Measurements from ENCODE around the gene BTN3A1. TPM values are rescaled to one million over a fixed set of nuclear protein-coding genes. Genes with fewer than 3 reads are reported as not detected.

BTN3A1 gene
- total and polyA plus RNA-seq, 10 of the 15 experiments (the other 5 are each of a cell fraction or from before 2014, with no cell fraction given) = 5.6 to 60.1 (median 16.1) TPM

DNA sequence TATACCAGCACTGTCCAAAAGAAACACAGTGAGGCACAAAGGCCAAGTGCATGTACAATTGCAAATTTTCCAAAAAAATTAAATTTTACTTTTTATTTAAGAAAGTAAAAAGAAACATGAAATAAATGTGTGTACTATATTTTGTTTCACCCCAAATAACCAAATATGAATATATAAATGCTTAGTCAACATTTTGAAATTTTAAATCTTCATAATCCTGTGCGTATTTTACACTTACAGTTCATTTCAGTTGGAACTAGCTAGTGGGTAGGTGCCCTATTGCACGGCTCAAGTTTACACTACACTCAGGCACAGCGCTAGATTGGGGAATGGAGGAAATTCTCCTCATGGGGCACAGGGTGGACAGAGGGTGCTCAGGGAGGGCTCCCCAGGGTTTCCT lies 20.3 kb downstream of the BTN3A1 start:
- peak overlapping the region; percentile 69; the same call in 1 of the 2 replicates for H3K4me3 ChIP-seq
- no TSS peak for BruUV-seq (replicated peaks)
- 97% methylated on average over 3 of the region's 3 CpGs for WGBS (ENCODE audit: insufficient coverage, insufficient replicate concordance, low lambda C conversion rate, missing lambda C conversion rate)

More for the DNA sequence above, 20.3 kb downstream of the BTN3A1 start:
- Histone ChIP-seq H4K20me1 (ENCODE audit: control insufficient read depth, insufficient read depth) (no peaks in the 10 kb centered on the region), H3K27me3 (replicated peaks in 1 of 2; ENCODE audit: control insufficient read depth in 2 of 2, insufficient read depth in 2 of 2, low read length in 1 of 2) (no peaks in the 10 kb centered on the region), H3K36me3 (ENCODE audit: control insufficient read depth in 2 of 2, insufficient read depth in 2 of 2, low read length in 1 of 2) (no peaks in the 10 kb centered on the region), H3K27ac (ENCODE audit: control insufficient read depth, insufficient read depth) (no peak overlapping the region), H3K4me1 (ENCODE audit: control insufficient read depth, insufficient read depth, low read length) (peaks cover 4% of the 10 kb centered on the region; the same call in 1 of the 2 replicates), H3K9me3 (replicated peaks; ENCODE audit: control insufficient read depth, insufficient read depth, low read length) (peaks cover 4% of the 10 kb centered on the region; the same call in 2 of the 3 replicates), H3K4me2 (ENCODE audit: control insufficient read depth, insufficient read depth) (peak overlapping the region; percentile 80; the same call in 1 of the 2 replicates), H3K9ac (ENCODE audit: control insufficient read depth, insufficient read depth, low read length) (peak overlapping the region; percentile 64; the same call in 1 of the 2 replicates), H2AFZ (ENCODE audit: control insufficient read depth, low read depth, low read length) (no peak overlapping the region), H3K79me2 (ENCODE audit: control insufficient read depth, insufficient read depth, low read length) (no peaks in the 10 kb centered on the region)
- ChIA-PET POLR2A (no interaction called here), SMC1A (ENCODE audit: uncharacterized antibody, unreplicated experiment) (interaction anchor here (0.8 kb wide), 1 partner anchor 52 kb away, joined by 4 read pairs; no protein-coding TSS in a partner anchor), CTCF (no interaction called here), RAD21 (ENCODE audit: unreplicated experiment) (no interaction called here)
- intact Hi-C loops (cut with micrococcal nuclease; ENCODE audit: unreplicated experiment) = no loop called here
- ATAC-seq (no peak), DNase-seq (ENCODE audit: low read depth, low spot score) (no peak), FAIRE-seq (no peak)
- no peak for TF ChIP-seq NR2C2 (IDR thresholded peaks at IDR 0.05; ENCODE audit: borderline replicate concordance, control insufficient read depth, insufficient read length, low read depth)
- no peak for TF ChIP-seq ZNF622 (IDR thresholded peaks at IDR 0.05)
- TF ChIP-seq ZSCAN29 (IDR thresholded peaks at IDR 0.05) = no peak
- no peak for TF ChIP-seq HDAC2 (IDR thresholded peaks at IDR 0.05)
- no peak for TF ChIP-seq FOS (IDR thresholded peaks at IDR 0.05; ENCODE audit: borderline replicate concordance, extremely low read depth, insufficient read length)
- TF ChIP-seq, protein P1, sequence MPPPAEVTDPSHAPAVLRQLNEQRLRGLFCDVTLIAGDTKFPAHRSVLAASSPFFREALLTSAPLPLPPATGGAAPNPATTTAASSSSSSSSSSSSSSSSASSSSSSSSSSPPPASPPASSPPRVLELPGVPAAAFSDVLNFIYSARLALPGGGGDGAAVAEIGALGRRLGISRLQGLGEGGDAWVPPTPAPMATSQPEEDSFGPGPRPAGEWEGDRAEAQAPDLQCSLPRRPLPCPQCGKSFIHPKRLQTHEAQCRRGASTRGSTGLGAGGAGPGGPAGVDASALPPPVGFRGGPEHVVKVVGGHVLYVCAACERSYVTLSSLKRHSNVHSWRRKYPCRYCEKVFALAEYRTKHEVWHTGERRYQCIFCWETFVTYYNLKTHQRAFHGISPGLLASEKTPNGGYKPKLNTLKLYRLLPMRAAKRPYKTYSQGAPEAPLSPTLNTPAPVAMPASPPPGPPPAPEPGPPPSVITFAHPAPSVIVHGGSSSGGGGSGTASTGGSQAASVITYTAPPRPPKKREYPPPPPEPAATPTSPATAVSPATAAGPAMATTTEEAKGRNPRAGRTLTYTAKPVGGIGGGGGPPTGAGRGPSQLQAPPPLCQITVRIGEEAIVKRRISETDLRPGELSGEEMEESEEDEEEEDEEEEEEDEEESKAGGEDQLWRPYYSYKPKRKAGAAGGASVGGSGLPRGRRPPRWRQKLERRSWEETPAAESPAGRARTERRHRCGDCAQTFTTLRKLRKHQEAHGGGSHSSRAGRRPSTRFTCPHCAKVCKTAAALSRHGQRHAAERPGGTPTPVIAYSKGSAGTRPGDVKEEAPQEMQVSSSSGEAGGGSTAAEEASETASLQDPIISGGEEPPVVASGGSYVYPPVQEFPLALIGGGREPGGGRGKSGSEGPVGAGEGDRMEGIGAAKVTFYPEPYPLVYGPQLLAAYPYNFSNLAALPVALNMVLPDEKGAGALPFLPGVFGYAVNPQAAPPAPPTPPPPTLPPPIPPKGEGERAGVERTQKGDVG (CRISPR knock-in tag; IDR thresholded peaks at IDR 0.05) = no peak
- TF ChIP-seq, protein P2, sequence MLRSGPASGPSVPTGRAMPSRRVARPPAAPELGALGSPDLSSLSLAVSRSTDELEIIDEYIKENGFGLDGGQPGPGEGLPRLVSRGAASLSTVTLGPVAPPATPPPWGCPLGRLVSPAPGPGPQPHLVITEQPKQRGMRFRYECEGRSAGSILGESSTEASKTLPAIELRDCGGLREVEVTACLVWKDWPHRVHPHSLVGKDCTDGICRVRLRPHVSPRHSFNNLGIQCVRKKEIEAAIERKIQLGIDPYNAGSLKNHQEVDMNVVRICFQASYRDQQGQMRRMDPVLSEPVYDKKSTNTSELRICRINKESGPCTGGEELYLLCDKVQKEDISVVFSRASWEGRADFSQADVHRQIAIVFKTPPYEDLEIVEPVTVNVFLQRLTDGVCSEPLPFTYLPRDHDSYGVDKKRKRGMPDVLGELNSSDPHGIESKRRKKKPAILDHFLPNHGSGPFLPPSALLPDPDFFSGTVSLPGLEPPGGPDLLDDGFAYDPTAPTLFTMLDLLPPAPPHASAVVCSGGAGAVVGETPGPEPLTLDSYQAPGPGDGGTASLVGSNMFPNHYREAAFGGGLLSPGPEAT (IDR thresholded peaks at IDR 0.05; ENCODE audit: low read depth) = no peak
- TF ChIP-seq, protein P3, sequence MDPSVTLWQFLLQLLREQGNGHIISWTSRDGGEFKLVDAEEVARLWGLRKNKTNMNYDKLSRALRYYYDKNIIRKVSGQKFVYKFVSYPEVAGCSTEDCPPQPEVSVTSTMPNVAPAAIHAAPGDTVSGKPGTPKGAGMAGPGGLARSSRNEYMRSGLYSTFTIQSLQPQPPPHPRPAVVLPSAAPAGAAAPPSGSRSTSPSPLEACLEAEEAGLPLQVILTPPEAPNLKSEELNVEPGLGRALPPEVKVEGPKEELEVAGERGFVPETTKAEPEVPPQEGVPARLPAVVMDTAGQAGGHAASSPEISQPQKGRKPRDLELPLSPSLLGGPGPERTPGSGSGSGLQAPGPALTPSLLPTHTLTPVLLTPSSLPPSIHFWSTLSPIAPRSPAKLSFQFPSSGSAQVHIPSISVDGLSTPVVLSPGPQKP (IDR thresholded peaks at IDR 0.05; ENCODE audit: low read depth, low read length) = no peak
- in situ Hi-C loops (cut with MboI) = no loop called here
